ENCODE data around the gene NLRP7.

GRCh38 chr19:54903303-54903702 lies 44.0 kb downstream of the NLRP7 start:
- TF ChIP-seq, protein P1, sequence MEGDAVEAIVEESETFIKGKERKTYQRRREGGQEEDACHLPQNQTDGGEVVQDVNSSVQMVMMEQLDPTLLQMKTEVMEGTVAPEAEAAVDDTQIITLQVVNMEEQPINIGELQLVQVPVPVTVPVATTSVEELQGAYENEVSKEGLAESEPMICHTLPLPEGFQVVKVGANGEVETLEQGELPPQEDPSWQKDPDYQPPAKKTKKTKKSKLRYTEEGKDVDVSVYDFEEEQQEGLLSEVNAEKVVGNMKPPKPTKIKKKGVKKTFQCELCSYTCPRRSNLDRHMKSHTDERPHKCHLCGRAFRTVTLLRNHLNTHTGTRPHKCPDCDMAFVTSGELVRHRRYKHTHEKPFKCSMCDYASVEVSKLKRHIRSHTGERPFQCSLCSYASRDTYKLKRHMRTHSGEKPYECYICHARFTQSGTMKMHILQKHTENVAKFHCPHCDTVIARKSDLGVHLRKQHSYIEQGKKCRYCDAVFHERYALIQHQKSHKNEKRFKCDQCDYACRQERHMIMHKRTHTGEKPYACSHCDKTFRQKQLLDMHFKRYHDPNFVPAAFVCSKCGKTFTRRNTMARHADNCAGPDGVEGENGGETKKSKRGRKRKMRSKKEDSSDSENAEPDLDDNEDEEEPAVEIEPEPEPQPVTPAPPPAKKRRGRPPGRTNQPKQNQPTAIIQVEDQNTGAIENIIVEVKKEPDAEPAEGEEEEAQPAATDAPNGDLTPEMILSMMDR (IDR thresholded peaks at IDR 0.05) = no peak
- TF ChIP-seq ZFX (IDR thresholded peaks at IDR 0.05; ENCODE audit: borderline replicate concordance) = no peak

Measured in 22Rv1 (cell line).